HL-60/S4 treated with retinoic acid at 250 ng/mL for 4 days and 3 days (cell line): ENCODE measurements around the gene EP300.

Source experiments
- in situ Hi-C: fragments of 300-500 bp; cut with MboI; formaldehyde crosslinking; loops from 2 replicates; pipeline ENCODE4 v1.7.0; 2022; ENCODE audit warnings: low sequenced_read_pairs

The EP300 gene

DNA sequence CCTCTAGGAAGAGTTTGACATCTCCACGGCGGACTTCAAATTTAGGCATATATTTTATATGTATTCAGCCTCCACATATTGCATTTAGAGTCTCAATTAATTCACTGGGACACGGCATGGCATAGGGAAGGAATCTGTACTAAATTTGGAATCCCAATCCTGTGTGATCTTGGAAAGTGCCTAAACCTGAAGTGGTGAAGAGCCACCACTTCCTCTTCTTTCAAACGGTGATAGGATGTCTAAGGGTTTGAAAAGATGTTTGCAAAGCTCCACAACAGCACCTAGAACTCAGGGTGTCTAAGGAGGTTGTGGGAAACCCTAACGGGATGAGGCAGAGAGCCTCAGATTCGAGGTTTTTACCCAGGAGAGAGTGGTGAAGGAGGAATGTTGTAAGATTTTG, 111.7 kb downstream of the EP300 start:
- in situ Hi-C loops, result no loop called here

DNA sequence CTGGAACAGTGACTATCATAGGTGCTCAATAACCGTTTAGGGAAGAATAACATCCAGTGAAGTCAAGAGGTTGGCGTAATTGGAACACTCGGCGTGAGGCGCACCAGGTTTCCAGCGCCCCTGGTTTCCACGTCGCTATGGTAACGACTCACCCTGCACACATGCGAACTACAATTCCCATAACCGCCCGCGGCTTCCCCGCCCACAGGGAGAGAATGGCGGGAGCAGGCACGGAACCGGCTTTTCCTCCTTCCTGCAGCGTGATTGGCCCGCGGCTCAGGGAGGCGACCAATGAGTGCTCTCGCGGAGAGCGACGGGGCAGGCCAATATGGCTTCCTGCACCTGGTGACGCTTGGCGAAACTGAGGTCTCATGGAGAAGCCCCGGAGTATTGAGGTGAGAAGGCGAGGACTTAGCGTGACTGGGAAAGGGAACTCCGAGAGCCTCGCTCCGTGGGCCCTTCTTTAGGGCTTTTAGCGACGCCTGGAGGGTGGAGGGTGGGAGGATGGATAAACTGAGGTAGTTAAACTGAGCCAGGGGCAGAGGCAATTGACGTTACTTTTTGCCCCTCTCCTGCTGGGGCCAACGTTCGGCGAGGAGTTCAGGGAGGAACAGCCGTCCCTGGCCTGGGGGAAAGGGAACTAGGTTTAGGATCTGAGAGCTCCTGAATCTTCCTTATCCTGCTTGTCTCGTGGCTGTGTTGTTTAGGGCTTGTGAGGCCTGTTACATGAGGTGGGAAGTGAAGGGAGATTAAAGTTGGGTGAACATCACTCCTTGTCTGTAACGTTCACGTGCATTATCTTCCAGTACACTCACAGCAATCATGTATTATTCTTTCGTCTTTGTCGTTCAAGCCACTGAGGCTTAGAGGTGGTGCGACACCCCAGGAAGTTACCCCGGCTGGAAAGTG, 112.9 kb downstream of the EP300 start, which contains the start of gene L3MBTL2:
Gene L3MBTL2 (plus strand): TSS at position 321 of the 909 bp plus-strand sequence. CDS start 51 bp downstream, at position 372.
- in situ Hi-C loops, result no loop called here

DNA sequence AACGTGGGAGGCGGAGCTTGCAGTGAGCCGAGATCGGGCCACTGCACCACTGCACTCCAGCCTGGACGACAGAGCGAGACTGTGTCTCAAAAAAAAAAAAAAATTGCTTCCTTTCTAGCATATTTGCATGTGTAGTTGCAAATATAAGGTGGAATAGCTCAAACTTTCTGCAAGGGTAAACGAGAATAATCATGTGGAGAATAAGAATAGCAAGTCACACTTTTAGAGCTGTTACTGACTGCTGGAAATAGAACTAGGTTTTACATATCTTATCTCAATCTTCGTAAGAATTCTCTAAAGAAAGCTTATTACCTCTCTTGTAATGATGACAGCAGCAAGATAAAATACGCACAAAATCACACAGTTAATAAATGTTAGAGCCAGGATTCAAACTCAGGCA, 114.3 kb downstream of the EP300 start:
- in situ Hi-C loops, result no loop called here

DNA sequence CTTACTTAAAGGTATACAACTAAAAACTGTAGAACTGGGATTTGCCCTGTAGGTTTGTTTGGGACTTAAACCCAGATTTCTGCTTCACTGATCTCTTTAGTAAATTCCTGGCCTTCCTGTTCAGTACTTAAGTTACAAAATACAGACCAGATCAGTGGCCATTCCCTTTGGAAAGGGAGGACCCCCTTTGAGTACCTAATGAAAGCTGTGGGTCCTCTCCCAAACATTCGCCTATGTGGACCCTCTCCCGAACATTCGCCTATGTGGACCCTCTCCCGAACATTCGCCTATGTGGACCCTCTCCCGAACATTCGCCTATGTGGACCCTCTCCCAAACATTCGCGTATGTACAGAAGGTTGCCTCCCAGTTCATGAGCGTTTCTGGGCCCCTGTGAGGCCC, 123.0 kb downstream of the EP300 start:
- in situ Hi-C loops, result no loop called here

DNA sequence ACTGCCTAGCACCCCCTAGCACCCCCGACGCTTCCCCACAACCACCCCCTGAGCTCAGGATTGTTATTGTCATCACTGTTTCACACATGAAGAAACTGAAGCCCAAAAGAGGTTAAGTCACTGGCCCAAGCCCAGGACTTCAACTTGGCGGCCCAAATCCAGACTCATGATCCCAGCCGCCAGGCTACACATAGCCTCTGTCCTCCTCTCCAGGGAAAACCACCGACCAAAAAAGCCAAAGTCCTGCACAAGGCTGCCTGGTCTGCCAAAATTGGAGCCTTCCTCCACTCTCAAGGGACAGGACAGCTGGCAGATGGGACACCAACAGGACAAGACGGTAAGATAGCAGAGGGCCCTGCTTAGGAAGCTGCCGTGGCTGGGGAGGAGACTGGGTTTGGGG, 123.5 kb downstream of the EP300 start:
- in situ Hi-C loops, result no loop called here

DNA sequence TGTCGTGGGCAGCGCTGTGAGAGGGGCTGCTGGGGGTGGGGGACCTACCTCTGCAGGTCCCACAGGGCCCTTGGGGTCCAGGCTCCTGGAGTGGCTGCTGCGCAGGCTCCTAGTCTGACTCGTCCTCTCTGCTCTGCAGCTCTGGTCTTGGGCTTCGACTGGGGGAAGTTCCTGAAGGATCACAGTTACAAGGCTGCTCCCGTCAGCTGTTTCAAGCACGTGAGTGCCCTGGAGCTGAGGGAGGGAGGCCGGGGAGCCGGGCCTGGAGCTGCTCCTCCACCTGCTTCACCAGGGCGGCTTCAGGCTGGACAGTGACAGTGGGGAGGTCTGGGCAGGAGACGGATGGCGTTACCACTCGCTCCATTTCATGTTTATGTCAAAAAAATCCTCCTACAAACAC, 124.6 kb downstream of the EP300 start:
- in situ Hi-C loops, result no loop called here

DNA sequence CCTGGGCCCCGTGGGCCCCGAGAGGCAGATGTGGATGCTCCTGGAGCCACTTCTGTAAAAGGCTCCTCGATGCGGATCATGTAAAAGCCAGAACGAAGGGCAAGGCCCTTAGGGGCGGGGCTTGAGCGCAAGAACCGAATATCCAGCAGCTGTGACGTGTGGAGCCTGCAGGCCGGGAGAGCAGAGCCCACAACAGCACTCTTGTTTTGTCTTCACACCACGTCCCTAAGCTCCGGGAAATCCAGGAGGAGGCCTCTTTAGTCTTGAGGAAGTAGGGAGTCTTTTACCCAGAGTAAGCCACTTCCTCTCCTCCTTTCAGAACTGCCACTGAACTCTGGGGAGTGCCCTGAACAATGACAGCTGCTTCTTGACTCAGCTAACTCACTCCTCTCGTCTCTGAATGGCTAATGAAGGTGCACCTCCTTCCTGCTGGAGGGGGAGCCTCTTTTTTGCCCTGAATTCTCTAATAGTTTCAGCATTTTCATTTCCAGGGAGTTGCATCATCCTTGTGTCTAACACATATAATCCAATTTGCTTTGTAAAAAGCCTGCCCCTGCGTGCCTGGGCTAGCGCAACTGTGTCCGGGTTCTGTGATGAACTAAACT, 125.3 kb downstream of the EP300 start:
- in situ Hi-C loops, result no loop called here

DNA sequence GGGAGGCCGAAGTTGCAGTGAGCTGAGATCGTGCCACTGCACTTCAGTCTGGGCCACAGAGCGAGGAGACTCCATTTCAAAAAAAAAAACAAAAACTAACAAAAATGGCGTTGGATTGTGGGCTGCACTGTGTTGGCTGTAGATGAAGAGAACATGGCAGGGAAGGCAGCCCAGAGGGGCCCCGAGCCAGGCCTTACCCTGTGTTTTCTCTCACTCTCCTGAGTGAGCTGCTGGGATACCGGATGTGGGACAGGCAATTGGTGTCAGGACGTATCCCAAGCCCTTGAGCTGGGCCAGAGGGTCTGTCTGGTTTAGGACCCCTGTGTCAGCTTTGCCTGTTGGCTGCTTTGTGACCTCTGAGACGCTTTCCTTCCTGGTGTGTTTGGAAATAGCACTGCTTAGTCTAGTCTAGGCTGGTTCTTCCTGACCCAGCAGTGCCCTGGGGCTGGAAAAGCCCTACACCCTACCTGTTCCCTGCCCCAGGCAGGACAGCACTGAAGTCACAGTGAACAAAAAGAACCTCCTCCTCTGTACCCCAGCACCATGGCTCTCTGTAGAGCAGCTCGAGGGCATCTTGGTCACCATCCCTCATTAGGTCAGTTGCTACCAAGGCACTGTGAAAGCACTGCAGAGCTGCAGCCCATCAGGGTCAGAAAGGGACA, 130.6 kb downstream of the EP300 start:
- in situ Hi-C loops, result no loop called here

DNA sequence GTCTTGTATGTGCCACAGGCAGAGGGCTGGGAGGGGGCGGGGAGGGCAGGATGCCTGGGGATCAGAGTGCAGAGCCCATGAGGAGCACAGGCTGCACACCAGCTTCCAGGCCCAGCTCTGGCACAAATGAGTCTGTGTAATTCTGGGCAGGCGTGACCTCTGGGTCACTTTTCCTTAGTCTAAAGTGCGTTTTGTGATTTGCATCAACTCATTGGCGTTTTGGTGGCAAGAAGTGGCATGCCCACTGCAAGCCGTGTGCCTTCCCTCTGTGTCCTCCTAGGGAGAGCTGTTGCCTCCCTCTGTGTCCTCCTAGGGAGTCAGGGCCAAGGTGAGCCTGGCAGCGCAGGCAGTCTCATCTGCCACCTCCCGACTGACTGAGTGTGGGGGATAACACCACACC, 131.1 kb downstream of the EP300 start:
- in situ Hi-C loops, result no loop called here

DNA sequence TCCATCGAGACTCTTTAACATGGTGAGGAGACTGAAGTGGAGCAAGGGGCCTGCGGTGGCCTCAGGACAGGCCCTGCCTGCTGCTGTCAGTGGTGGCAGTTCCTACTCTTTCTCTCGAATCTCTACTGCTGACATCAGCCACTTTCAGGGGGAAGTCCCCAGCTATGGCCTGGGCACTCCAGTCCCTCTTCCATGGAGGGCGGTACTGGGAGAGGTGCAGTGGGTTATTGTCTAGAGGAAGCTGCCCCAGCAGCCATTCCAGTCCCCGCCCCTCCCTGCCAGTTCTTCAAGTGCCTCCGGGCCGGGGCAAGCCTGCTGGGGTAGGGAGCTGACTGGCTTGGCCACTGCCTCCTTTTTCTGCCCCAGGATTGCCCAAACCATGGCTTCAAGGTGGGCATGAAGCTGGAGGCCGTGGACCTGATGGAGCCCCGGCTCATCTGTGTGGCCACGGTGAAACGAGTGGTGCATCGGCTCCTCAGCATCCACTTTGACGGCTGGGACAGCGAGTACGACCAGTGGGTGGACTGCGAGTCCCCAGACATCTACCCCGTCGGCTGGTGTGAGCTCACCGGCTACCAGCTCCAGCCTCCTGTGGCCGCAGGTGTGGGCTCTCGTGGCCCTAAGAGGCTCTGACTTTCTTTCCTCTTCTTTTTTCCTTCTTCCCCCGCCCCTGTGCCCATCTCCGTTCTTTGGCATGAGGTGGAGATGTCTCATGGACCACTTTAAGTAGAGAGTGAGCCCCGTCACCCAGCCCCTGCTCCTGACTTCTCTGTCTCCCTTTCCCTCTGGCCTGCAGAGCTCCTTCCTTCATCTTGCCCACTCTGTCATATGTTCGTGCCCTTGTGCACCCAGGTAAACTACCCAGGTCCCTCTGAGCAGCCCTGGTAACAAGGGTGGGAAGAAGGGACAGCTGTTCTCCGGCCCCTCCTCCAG, 134.6 kb downstream of the EP300 start:
- in situ Hi-C loops, result no loop called here

DNA sequence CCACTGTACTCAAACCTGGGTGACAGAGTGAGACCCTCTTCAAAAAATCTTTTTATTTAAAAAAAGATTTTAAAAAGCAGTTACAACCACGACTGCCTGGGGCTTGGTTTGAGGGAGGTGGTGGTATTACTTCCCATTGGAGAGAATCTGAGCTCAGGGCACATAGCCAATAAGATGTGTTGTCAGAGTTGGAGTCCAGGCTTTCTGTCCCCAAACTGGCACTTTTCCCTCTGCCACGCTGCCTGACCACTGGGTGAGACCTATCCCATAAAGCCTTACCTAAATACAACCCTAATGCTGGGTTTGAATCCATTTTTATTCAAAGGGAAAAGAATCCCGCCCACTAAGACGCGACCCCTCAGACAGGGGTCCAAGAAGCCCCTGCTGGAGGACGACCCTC, 136.8 kb downstream of the EP300 start:
- in situ Hi-C loops, result no loop called here
